GM12874 (cell line): Measurements from ENCODE around the gene NXPH3.

Source experiments
- TF ChIP-seq, protein P1 (sequence below): IDR thresholded peaks from 2 replicates; pipeline ENCODE4 v1.5.1; 2011; ENCODE audit warnings: low read depth, mild to moderate bottlenecking, control low read depth, low read length, moderate library complexity; ENCODE audit not compliant: insufficient read depth

The NXPH3 gene

DNA sequence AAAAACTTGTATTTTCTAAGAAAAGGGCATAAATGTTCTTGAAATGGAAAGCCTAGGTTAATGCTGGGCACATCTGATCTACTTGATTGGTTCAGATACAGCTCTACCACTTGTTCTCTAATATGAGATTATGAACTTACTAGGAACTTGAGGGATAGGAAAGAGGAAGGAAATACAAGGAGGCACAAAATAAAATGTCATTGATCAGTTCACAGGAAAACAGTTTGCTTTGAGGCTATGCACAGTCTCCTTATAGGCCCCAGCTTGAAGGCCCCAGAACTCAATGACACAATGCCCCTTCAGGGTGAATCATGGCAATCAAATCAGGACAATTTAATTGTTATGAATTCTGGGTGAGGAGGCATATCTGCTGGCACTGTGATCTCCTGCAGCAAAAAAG is 27.1 kb downstream of the NXPH3 start:
- TF ChIP-seq, protein P1, sequence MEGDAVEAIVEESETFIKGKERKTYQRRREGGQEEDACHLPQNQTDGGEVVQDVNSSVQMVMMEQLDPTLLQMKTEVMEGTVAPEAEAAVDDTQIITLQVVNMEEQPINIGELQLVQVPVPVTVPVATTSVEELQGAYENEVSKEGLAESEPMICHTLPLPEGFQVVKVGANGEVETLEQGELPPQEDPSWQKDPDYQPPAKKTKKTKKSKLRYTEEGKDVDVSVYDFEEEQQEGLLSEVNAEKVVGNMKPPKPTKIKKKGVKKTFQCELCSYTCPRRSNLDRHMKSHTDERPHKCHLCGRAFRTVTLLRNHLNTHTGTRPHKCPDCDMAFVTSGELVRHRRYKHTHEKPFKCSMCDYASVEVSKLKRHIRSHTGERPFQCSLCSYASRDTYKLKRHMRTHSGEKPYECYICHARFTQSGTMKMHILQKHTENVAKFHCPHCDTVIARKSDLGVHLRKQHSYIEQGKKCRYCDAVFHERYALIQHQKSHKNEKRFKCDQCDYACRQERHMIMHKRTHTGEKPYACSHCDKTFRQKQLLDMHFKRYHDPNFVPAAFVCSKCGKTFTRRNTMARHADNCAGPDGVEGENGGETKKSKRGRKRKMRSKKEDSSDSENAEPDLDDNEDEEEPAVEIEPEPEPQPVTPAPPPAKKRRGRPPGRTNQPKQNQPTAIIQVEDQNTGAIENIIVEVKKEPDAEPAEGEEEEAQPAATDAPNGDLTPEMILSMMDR, result no peak

DNA sequence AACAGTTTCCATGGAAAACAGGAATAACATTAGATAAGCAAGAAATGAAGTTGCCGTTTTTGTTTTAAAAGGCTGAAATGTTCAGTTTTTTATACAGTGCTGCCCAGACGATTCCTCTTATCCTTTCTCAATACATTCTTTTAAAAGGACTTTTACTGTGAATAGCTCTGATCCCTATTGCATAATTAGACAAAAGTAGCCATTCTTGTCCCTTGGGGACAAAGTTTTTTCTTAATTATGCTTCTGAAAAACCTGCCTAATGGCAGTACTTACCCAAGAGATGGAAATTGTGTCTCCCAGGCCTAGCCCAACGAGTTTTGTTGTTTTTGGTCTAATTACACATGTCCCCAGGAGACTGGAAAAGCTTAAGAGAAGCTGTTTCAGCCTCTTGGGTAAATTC is 27.6 kb downstream of the NXPH3 start:
- TF ChIP-seq, protein P1, result no peak

DNA sequence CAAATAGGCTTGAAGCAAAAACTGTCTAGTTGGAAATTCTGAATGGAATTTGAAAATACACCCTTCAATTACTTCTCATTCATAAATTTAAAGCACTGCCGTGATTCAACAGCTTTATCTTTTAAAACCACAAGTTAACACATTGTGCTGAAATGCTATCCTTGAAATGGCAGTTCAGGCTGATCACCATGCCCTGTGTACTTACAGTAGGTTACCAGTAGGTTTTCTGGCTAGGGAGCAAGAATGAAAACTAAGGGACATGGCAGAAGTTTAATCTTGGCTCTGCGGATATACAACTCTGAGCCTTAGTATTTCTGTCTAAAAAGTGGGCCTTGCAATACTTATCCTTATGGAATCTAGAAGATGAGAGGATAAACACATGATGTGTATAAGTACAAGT is 28.0 kb downstream of the NXPH3 start:
- TF ChIP-seq, protein P1, result no peak

DNA sequence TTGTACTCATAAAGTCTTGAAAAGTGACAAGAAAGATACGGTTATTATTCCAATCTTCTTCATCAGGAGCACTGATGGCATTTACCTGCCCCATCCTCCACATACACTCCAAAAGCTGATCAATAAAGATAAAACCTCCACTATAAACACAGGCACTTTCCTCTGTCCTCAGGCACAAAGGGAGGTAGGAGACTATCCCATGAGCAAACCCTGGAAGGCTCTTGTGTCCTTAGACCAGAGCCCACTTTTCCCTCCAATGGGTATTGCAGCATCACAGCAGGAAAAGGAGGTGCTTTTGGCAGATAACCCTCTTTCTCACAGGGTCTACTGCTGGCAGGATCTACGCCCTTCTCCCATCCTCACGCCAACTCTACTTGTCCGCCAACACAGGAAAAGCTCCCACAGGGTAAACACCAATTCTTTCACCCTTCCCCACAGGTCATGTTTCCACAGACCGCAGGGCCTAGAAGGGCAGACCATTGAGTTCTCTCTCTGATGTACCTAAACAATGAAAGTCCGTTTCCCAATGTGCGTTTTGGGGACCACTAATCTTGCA is 28.7 kb downstream of the NXPH3 start:
- TF ChIP-seq, protein P1, result no peak

DNA sequence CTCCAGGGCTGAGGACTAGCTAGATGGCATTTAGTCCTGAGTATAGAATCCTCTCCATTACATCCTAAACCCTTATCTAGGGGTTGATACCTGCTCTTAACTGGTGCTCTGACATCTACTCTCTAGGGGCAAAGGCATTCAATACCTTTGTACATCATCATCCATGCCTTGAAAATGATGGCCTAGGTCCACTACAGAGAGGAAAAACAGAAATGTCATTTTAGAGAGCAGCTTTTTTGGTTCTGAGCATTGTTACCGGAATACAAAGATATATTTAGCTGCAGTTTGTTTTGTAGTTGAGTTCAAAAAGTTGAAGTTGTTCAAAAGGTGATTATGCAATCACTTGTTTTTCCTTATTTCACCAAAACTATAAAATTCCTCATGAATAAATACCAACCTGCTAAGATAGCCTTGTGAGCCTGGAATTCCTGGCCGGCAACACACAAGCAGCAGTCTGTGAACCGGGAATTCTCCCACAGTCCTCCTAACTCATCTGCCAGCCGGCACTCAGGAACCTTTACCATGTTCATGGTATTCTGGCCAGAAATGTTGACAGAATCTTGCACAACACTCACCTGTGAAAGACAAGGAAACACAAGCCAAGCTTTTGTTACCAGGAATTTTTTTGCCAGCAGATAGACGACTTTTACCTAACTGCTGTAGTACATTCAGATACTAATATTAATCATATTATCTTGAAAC is 35.4 kb downstream of the NXPH3 start:
- TF ChIP-seq, protein P1, result no peak

DNA sequence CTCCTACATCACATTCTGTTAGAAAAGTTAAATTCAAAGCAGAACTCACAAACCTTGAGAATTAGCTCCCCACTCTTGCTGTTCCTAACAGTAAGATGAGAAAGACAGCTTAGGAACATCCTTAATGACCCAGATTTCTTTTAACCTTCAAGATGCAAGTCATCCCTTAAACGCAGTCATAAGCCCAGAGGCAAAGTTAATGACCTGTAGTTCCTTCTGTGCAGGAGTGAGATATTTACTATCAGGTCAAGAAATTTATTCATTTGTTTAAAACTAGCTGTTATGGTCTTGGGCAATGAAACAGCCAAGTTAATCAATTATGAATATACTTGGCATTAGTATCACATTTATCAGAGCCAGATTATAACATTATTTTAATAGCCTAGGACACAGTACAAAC is 37.1 kb downstream of the NXPH3 start:
- TF ChIP-seq, protein P1, result no peak

DNA sequence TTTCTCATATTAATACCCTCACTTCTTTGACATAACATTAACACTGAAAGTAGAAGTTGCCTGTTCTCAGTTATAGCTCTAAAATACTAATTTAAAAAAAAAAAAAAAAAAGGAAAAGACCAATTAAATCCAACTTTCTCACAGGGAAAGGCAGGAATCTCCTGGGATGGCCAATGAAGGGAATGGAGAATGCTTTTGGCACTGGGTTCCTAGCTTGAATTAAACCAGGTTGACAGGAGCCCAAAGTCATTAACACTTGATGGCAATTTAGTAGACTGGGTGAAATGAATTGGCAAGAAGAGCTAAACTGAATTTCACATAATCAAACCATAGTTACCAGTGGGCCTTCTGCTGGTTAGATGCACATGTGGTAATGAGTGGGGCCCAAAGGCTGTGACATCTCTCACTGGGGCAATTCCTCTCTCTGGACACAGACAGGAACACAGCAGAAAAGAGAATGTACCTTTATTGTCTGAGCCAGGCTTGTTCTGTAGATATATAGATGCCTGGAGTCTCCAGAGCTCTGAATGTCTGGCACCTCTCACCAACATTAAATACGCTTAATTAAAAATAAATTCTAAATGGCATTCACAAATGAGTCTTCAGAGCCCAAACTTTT is 37.6 kb downstream of the NXPH3 start:
- TF ChIP-seq, protein P1, result no peak
